OCI-M1 (cell line): ENCODE measurements around the gene HDAC4.

ENCODE experiments used
- DNase-seq: peaks from one replicate; lab custom pipeline; 2025; lab: John Stamatoyannopoulos, UW

HDAC4 gene

DNA sequence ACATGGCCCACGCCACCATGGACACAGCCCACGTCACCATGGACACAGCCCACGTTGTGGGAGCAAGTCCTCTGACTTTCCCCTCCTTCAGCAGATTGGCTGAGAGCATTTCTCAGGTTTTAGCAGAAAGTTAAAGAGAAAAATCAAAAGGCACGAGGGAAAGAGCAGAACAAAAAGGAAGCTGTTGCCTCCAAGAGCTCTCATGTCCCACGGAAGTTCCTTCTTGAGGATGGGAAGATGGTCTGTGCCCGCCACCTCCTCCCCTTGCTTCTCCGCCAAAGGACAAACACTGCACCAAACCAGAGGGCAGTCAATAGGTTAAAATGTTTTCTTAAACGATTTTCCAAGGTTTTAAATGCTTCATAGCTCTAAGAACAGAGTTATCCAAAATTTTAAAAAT, 148.4 kb downstream of the HDAC4 start:
- DNase-seq, result no peak

DNA sequence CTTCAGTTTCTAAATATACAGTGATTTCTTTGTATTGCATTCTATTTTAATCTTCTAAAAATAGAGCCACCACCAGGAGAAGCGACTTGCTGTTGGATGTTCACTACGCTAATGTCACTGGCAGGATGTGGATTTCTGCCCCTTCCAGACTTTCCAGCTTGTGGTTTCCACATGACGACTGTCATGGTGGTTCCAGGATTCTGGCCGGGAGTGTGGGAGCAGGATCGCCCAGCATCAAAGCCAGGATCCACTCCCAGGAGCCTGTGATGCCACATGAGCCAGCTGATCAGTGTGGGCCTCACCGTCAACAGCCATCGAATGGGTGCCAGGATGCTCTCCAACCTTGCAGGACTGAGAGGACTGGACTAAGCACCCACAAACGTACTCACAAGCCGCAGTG, 148.8 kb downstream of the HDAC4 start:
- DNase-seq, result no peak

DNA sequence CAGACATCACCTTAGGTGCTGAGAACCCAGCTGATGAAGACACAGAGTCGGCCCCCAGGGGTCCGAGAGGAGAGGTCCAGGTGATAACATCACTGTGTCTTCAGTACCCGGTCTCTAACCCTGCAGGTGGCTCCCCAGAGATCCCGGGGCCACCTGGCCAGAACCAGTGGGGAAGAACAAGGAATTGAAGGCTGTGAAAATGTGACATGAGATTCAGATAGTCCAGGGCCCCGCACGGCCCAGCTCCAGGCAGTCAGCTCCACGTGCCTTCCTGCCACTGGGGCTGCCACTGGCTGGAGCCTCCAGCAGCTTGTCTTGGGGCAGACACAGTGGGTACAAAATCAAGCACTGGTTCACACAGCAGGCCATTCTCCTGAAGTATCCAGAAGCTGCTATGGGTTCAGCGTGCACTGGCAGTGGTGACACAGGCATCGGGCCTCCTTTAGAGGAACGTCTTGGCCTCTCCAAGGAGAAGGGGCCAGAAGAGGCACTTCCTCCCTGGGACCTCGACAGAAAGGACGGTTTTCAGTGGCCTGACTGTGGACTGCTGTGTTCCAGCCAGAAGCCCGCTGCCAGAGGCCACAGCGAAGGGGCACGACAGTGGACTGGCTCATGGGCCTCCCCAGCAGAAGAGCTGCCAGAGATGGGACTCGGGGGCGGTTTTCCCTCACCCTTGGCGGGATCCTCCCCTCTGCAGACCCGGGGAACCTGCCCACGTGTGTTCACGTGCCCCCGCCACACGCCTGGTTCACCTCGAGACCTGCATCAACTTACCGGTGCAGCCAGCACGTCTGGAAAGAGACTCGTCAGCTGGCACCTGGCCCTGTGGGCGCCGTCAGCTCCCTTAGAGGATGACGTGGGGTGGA, 150.4 kb downstream of the HDAC4 start:
- no peak for DNase-seq

DNA sequence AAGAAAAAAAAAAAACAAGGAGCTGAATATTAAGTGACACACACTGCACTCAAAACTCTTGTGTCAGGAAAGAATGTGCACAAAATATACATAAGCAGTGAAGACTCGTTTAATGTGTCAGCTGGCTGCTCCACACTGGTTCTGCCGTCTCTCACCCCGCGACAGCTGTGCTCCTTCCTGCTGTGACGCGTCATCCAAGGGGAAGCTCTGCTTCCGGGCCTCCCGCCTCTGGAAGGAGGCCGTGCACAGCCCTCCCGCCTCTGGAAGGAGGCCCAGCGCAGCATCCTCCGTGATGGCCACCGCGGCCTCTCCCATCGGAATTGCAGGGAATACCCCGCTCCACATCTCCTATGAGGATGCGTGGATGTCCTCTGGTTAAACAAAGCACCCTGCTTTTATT, 151.0 kb downstream of the HDAC4 start:
- DNase-seq, result no peak

DNA sequence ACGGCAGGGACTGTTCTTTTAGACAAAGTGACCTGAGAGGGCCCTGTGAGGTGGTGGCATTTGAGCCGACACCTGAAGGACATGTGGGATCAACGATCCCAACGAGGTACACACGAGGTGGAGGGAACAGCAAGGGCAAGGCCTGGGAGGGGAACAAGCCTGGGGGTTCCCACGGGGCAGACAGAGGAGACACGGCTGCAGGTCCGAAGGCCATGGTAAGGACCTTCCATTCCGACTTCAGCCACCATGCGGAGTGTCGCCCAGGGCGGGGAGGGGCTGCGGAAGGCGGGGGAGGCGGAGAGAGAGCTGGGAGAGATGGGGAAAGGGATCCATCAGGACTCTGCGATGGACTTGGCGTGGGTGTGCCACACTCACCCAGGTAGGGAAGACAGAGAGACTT, 151.8 kb downstream of the HDAC4 start:
- DNase-seq, result no peak

DNA sequence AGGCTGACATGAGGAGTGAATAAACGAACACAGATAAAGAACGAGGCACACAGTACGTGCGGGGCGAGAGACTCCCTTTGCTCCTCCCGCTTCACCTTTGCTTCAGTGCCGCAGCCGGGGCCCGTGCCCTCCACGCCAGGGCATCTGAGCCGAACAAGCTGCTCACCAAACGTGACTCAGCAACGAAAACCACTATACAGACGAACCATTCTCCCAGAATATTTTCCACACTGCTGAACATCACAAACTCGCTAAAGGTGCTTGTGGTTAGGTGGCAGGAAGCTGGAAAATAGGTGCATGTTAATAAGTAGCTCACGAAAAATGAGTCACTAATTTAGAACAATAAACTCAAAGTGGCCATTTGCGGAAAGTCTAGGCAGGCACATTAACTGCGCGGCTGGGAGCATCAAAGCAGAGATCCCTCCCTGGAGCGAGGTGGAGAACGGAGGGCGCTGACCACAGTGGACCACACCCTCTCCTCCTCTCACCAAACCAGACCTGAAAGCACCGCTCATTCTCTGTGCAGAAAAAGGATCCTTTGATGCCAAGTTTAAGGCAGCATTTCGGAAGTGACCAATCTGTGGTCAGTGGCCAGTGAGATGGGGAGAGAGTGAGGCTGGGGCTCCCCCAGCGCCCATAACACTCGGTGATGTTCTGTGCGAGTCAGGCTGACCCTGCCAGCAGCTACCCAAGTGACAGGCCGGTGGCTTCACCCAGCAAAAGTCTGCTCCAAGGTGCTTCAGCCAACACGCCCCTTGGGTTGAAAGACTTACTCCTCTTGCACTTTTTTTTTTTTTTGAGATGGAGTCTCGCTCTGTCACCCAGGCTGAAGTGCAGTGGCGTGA, 153.2 kb downstream of the HDAC4 start:
- no peak for DNase-seq

DNA sequence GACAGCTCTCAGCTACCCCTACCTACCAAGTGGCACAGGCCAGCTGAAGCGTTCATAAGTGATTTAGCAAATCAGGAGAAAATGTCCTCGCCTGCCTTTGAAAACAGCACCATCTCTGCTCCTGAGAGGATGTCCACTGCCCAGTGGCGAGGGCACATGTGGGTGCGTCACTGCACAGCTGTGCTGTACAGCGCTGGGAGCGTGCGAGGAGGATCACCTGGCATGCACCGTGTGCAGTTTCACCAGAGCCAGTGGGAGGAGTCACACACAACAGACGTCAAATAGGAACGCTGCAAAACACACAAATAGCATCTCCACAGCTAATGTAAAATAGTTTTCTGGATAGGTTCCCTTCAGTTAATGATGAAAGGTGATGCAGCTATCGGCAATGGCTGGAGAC, 154.1 kb downstream of the HDAC4 start:
- DNase-seq, result no peak

DNA sequence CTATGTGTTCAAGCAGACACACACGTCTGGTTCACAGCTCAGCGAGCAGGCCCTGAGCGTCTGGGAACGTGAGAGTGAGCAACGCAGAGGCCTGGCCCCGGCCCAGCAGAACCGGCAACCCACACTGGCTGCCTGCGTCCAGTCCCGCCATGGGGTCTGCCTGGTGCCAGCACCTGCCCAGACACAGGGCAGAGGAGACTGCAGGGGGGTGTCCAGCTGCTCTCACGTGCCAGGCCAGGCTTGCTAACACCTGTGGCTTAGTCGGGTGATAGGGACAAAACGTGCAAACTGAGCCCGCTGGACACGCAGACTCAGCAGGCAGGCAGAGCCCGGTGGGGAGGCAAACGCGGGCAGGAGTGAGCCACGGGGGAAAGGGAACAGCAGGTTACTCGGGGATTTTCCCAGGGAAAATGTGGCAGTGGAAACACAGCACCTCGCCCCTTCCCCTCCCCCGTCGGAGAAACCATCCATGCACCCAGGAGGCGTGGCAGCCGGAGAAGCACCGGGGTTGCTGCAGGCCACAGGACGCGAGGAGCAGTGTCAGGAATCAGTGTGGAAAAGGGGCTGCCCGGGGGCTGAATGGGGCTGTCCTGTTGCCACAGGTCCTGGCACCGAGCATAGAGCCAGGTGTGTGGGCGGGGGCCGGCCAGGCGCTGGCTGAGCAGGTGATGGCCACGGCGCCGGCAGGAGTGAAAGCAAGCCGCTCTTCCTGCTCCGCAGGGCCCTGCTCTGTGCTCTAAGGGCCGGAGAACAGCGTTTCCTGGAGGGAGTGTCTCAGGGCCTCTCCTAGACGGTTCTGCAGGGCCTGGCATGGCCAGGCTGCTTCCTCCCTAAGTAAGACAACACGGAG, 154.7 kb downstream of the HDAC4 start:
- no peak for DNase-seq

DNA sequence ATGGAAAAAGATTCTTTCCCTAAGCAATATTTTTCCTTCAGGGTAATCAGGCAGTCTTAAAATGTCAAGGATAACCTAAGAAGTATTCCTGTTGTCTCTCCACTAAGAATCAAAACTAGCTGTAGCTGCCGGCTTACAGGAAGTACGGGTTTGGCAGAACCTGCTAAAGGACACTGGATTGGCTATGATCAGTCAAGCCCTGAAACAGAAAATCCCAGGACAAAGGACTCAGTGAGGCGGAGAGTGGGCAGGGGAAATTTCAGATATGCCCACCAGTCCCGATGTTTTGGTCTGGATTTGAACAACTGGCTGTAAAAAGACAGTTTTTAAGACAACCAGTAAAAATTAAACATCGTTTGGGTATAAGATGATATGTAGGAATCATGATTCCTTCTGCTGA, 155.7 kb downstream of the HDAC4 start:
- no peak for DNase-seq

DNA sequence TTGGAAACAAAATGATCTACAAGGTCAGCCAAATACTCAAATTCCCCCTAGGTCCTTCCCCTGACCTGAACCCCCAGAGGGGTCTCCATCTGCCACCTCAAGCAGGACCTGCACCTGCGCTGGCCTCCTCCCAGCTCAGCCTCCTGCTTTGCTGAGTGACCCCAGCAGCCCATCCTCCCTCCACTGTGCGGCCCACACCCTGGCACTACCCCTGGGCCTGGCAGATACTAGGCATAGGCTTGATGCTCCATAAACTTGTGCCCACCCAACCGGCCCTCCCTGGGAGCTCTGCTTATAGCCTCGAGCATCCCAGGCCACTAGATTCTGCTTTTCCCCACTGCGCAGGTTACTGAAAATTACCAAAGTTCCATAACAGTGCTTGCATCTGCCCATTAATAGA, 156.2 kb downstream of the HDAC4 start:
- no peak for DNase-seq

DNA sequence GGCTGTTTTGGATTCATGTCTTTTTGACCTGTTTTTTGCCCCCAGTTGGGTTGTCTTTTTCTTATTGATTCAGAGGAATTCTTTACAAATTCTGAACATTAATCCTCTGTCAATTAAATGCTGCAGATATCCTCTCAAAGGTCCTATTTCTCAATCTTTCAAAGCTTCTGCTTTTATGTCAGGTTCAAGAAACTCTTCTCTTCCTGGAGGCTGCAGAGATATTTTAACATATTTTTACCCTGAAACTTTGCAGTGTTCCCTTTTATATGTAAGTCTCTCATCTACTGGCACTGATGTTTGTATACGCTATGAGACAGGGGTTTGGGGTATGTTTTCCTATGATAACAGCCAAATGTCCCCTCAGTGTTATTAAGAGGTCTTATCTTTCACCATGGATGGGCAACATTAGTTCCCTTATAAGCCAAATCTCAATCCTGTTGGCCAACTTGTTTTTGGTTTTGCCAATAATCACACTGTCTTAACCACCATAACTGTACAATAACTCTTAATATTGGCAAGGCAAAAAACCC, 159.3 kb downstream of the HDAC4 start:
- DNase-seq, result peak; percentile 13

DNA sequence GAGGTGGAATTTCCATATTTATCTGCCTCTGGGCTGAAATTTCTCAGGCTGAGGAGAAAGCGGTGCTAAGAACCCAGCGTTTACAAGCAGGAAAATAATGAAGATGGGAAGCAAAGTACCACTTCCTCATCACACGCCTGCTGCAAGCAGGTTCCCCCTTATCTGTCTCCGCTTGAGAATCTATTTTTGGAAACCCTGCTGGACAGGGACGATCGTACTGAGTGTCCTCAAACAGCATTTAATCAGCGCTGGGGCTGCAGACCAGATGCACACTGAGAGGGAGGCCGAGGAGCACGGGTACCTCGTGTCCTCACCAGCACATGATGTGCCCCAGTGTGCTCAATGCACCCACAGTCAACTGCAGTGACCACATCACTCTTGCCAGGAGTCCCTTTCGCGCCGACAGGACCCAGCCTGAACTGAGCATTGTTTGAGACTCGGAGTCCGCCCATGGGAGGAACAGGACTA, 160.4 kb downstream of the HDAC4 start:
- peak; percentile 26 for DNase-seq

DNA sequence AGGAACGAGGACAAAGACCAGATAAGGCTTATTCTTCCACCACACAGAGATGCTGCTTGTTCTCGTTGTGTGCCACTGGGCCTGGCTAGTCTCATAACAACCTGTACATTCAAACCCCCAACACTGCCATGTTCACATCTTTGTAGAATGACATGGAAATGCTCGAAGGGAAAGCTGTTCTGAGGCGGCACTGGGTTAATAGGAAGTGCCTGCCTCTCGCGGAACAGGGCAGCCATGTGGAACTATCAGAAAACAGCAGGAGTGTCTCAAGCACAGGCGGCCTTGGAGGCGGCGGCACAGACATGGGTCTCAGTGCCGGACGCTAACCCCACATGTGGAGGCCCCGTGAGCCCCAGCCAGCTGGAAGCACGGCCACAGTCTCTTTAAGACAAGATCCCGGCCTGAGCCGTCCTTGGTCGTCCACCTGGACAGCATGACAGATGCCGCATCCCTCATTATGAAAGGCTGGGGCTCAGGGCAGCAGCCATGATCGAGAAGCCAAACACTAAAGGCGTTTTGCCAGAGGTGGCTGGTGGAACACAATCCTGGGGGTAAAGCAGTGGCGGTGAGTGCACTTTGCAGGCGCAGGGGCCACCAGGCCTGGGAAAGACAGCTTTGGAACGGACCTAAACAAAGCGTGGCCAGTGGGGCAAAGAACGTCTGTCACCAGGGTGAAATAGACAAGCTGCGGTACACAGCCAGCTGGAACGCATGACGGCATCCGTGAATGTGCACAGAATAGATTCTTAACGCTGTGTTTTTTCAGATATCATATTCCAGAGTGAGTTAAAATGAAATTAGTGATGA, 161.0 kb downstream of the HDAC4 start:
- DNase-seq, result no peak

DNA sequence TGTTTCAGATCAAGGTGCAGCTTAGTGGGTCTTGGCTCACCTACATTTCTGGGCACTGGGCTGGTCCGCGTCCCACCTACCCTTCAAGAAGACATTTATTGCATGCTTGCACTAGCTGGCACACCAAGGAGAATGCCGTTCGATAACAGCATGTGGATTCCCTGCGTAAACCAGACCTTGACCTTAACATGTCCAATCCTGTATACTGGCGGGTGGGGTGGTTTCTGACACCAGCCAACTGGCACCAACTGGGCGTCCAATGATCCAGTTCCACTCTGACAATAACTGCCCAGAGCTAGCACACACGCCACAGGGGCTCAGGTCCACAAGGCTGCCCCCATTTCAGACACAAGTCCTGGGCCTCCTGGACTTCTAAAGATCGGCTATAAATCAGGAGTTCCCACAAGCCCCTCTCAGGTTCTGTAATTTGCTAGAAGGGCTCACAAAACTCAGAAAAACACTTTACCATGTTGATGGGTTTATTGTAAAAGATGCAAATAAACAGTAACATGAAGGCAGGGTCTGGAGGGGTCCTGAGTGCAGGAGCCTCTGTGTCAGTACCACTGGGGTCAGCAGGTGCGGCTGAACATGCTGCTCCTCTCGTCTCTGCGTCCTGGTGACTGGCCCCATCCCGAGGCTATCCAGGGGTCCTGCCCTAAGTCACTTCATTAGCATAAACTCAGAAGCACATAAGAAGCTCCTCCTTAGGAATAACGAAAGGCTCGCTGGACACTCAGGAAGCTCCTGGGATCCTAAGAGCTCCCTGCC, 161.8 kb downstream of the HDAC4 start:
- DNase-seq, result no peak

DNA sequence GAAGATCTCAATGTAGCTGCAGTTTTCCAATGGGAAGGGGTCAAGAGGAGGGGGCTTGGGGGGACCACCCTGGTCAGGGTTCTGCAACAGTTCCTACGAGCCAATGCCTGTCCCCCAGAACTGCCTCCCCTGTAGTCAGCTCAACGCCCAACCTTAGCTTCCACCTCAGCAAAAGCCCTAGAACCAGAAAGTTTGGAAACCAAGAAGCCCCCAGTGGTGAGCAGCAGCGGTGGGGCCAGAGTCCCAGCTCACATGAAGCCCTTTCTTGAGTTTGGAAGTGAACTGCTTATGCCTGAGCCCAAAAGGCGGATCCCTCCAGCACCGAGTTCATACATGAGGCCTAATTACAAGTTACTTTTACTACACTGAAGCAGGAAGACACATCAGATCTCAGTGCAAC, 162.4 kb downstream of the HDAC4 start:
- no peak for DNase-seq

DNA sequence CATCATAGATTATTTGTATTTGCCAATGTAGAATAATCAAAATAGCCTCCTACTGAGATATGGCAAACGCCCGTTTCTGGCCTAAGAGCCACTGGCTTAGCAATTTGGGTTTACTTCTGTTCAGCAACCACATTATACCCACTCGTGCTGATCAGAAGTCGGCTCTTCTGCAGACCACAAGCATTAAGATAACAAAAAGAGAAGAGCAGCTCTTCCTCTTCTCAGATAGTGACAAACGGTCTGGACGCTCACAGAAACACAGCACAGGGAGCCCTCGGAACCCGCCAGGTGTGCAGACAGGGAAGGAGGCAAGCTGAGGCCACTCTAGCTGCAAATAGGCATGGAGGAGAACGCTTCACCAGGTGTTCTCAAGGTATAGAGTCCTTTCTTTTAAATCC, 164.0 kb downstream of the HDAC4 start:
- DNase-seq, result peak; percentile 74

DNA sequence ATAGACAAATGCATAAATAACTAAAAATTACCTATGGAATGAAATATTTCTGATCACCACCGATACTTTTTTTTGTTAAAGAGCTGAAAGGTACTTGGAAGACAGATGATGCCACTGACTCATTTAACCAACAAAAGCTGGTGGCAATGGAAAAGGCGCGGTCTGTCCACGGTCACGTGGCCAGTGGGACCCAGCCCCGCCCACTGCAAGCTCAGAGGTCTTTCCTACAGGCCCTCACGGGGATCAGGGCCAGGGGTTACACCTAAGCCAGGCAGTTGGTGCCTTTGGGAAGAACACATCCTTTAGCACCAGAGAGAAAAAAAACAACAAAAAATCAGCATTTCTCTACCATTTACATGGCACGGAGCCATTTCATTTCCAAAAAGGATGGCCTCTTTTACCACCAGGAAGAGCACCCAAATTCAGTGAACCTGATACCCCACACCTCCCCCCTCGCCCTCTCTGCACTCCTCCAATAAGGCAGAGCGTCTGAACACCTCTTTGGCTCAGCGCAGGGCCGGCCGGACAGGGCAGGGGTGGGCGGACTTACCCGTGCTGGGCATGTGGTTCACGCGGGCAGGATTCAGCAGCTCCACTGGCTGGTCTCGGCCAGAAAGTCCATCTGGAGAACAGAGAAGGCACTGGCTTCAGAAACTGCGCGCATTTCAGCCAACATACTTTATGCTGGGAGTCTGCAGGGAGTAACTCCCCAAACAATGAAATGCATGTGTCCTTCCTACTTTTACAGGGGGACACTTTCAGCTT, 164.6 kb downstream of the HDAC4 start:
- no peak for DNase-seq

DNA sequence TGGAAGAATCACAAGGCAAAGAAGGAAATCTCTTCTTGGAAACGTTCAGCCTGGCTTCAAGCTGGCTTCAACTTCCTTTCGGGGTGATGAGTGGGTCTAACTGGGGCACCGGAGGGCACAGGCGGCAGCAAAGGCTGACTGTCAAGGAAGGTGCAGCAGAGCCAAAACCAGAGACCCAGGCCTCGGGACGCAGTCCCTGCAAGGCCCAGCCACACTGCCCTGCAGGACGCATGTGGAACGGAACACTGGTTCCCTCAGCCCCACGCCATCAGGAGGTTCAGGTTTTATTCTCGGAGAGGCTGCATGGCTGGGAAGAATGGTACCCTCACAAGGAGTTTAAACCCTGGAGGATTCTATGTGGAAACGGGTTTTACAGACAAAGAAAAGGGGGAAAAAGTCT, 165.5 kb downstream of the HDAC4 start:
- DNase-seq, result no peak
